Activated CD8-positive, alpha-beta T cell treated with anti-CD3 and anti-CD28 coated beads for 36 hours (primary cell): ENCODE data around the gene ALG6. TPM values are rescaled to one million over a fixed set of nuclear protein-coding genes. Genes with fewer than 3 reads are reported as not detected.

Experiments
- ATAC-seq: fragments of 200-7000 bp; cut with Tn5 transposase; one replicate; pipeline ENCODE4 v1.10.0; 2021; ENCODE audit warnings: mild to moderate bottlenecking, moderate library complexity
- CTCF ChIA-PET: fragments of 350-600 bp; sonication (Branson Sonifier 250); formaldehyde crosslinking; loops from one replicate; lab custom pipeline; 2021; ENCODE audit warnings: antibody characterized with exemption; lab: Charles Lee
- POLR2A ChIA-PET: fragments of 350-600 bp; sonication (Branson Sonifier 250); formaldehyde crosslinking; loops from one replicate; lab custom pipeline; 2021; ENCODE audit warnings: antibody characterized with exemption; lab: Charles Lee
- DNase-seq: peaks from one replicate; pipeline ENCODE4 v3.0.0-alpha.2; 2020
- H3K27ac Mint-ChIP-seq: one replicate; pipeline ENCODE4 v1.8.0; 2021; ENCODE audit warnings: mild to moderate bottlenecking, mixed read lengths
- H3K27me3 Mint-ChIP-seq: one replicate; pipeline ENCODE4 v1.8.0; 2021; ENCODE audit warnings: mixed read lengths
- H3K36me3 Mint-ChIP-seq: one replicate; pipeline ENCODE4 v1.8.0; 2021; ENCODE audit warnings: low read depth, mixed read lengths
- H3K4me1 Mint-ChIP-seq: one replicate; pipeline ENCODE4 v1.8.0; 2021; ENCODE audit warnings: low read depth, mixed read lengths
- H3K4me3 Mint-ChIP-seq: one replicate; pipeline ENCODE4 v1.8.0; 2021; ENCODE audit warnings: mild to moderate bottlenecking, moderate library complexity, mixed read lengths
- H3K9me3 Mint-ChIP-seq: one replicate; pipeline ENCODE4 v1.8.0; 2021; ENCODE audit warnings: mixed read lengths
- intact Hi-C: fragments of 100-400 bp; cut with micrococcal nuclease; formaldehyde crosslinking; loops from one replicate; pipeline ENCODE4 v1.10.0; 2022
- total RNA-seq, 2 experiments: library from RNA; stranded (reverse); gene quantifications; one replicate each; pipeline ENCODE4 v1.2.3, GENCODE V29; 2021
- TF ChIP-seq, protein P1 (sequence below): fragments of 200-600 bp; IDR thresholded peaks from one replicate; pipeline ENCODE4 v1.8.0; 2022; ENCODE audit warnings: antibody characterized with exemption, mild to moderate bottlenecking

Gene ALG6
- total RNA-seq, 2 experiments from 2014 or later, result 15.1 to 17.7 TPM

DNA sequence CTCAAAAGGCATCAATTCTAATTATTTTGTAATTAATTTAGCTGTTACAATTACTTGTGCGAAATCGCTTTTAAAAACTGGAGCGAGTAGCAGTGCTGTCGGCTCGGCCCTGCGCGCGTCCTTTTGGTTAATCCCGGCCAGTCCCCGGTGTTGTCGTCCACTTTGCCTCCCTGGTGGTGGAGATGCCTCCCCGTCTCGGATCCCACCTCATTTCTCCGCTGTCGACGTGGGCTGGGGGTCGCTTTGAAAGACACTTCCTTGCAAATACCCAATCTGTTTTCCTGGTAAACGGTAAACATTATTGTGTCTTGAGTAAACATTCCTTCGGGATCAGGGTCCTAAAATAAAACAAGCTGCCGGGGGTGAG is 41.3 kb upstream of the ALG6 start:
- Mint-ChIP-seq H3K27me3 (peaks cover 66% of the 10 kb centered on the region), H3K27ac (no peak overlapping the region), H3K4me1 (peaks cover 30% of the 10 kb centered on the region), H3K4me3 (no peak overlapping the region), H3K36me3 (peaks cover 21% of the 10 kb centered on the region), H3K9me3 (peaks cover 7% of the 10 kb centered on the region)
- DNase-seq (no peak), ATAC-seq (no peak)
- ChIA-PET CTCF (interaction anchor here (1.2 to 5.2 kb wide), 2 partner anchors 8 to 12 kb away, joined by 3 to 39 read pairs; no protein-coding TSS in a partner anchor), POLR2A (no interaction called here)
- intact Hi-C loops, result loop anchor here (5.0 to 10.0 kb wide), 2 partner anchors 116 to 199 kb away; partner anchors contain the start of genes EFCAB7 and ITGB3BP
- TF ChIP-seq, protein P1, sequence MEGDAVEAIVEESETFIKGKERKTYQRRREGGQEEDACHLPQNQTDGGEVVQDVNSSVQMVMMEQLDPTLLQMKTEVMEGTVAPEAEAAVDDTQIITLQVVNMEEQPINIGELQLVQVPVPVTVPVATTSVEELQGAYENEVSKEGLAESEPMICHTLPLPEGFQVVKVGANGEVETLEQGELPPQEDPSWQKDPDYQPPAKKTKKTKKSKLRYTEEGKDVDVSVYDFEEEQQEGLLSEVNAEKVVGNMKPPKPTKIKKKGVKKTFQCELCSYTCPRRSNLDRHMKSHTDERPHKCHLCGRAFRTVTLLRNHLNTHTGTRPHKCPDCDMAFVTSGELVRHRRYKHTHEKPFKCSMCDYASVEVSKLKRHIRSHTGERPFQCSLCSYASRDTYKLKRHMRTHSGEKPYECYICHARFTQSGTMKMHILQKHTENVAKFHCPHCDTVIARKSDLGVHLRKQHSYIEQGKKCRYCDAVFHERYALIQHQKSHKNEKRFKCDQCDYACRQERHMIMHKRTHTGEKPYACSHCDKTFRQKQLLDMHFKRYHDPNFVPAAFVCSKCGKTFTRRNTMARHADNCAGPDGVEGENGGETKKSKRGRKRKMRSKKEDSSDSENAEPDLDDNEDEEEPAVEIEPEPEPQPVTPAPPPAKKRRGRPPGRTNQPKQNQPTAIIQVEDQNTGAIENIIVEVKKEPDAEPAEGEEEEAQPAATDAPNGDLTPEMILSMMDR, result no peak

DNA sequence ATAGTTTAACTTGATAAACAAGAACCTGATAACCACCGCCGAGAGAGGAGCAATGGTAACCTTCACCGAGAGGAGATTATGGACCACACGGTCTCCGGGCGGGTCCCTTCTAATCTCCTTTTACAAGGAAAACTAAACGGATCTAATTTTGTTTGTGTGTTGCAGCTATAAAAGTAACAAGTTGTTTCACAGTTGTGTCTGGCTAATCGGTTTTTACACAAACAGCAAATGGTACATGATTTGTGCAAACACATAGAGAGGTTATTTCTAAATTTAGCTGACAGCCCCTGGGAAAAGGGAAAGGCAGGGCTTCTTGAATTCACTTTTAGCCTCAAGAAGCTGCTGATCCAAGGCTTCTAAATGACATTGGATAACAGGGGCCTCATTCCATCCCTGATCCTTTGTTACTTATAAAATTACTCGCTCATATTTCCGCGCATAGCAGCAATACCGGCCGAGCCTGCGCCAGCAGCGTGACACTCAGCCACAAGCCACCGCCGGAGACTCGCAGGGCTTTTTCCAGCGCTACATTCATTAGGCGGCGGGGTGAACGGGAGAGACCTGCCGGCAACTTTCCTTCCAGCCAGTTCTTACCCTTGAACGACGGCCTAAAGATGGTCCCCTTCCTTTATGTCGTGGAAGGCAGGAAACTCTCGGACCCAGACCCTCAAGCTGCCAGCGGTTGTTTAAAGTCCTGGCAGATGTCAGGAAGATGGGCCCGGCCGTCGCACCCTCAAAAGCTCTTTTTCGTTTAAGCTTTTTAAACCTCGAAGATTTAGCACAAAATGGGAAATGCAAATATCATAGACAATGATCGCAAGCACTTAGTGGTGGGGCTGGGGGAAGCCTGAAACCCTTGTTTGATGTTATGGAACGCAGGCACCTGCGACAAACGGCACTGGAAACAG is 40.7 kb upstream of the ALG6 start:
- Mint-ChIP-seq H3K4me3 (no peak overlapping the region), H3K36me3 (peaks cover 15% of the 10 kb centered on the region), H3K9me3 (peaks cover 7% of the 10 kb centered on the region), H3K27ac (no peak overlapping the region), H3K4me1 (peaks cover 23% of the 10 kb centered on the region), H3K27me3 (peaks cover 62% of the 10 kb centered on the region)
- DNase-seq, result no peak
- intact Hi-C loops, result loop anchor here (5.0 to 10.0 kb wide), 2 partner anchors 116 to 198 kb away; partner anchors contain the start of genes EFCAB7 and ITGB3BP
- ATAC-seq, result no peak
- ChIA-PET POLR2A (no interaction called here), CTCF (interaction anchor here (0.8 to 5.2 kb wide), 13 partner anchors 9 to 212 kb away, joined by 3 to 39 read pairs (median 4); no protein-coding TSS in a partner anchor)
- TF ChIP-seq, protein P1, result no peak

DNA sequence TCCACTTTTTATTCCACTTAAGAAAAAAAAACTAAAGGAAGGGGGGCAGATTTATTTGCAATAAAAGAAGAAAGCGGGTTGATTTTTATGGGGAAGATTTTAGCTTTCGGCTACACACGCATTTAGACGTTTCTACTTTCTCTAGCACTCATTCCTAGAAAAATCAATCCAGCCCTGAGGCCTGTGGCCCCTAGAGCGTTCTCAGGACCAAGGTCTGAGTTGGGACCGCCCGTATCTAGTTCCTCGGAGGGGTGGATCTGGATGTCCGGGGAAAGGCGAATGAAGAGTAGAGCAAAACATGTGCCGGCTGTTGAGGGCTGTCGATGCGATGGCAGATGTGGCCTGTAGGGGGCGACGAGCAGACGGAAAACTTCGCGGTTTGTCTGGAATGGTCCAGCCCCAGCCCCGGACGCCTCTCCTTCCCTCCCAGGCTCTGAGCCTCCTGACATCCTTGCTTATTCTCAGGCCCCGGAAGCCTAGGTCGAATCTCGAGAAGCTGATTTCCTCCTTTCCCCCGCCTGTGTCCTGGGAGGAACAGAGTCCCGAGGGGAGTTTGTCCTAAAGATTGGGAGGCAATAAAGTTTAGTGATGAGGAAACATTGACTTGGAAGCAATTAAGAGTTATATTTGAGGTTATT is 39.9 kb upstream of the ALG6 start:
- intact Hi-C loops, result loop anchor here (5.0 to 10.0 kb wide), 2 partner anchors 115 to 197 kb away; partner anchors contain the start of genes EFCAB7 and ITGB3BP
- ChIA-PET CTCF (interaction anchor here (0.8 to 5.2 kb wide), 13 partner anchors 8 to 211 kb away, joined by 3 to 39 read pairs (median 4); no protein-coding TSS in a partner anchor), POLR2A (no interaction called here)
- Mint-ChIP-seq H3K4me3 (no peak overlapping the region), H3K36me3 (peaks cover 13% of the 10 kb centered on the region), H3K4me1 (peaks cover 21% of the 10 kb centered on the region), H3K27ac (no peak overlapping the region), H3K27me3 (peaks cover 62% of the 10 kb centered on the region), H3K9me3 (peaks cover 7% of the 10 kb centered on the region)
- DNase-seq (peak; percentile 71), ATAC-seq (peak; percentile 72)
- TF ChIP-seq, protein P1, result peak; percentile 74

DNA sequence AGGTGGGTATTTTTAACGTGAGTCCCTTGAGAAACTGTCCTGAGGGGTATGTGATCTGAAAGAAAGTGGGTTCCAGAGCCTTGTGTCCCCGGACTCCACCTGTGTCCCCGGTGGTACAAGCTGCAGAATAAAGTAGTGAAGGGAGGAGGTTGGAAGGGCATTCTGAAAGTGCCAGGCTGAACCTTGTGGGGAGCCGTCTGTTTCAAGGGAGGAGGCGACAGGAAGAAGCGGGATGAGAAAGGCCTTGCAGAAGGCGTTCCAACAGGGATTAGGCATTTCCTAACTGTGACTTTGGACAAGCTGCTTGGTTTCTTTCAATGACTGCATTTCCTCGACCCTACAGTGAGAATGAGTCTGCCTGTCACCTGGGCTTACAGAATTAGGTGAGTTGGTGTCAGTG is 39.3 kb upstream of the ALG6 start:
- DNase-seq, result no peak
- TF ChIP-seq, protein P1, result no peak
- no peak overlapping the region for H3K27ac Mint-ChIP-seq
- POLR2A ChIA-PET, result no interaction called here
- ATAC-seq, result no peak
- CTCF ChIA-PET, result interaction anchor here (0.9 to 5.2 kb wide), 6 partner anchors 9 to 108 kb away, joined by 3 to 39 read pairs (median 4); no protein-coding TSS in a partner anchor
- H3K4me3 Mint-ChIP-seq, result no peak overlapping the region
- peaks cover 21% of the 10 kb centered on the region for H3K4me1 Mint-ChIP-seq
- peaks cover 65% of the 10 kb centered on the region for H3K27me3 Mint-ChIP-seq
- H3K36me3 Mint-ChIP-seq, result peaks cover 13% of the 10 kb centered on the region
- intact Hi-C loops, result loop anchor here (5.0 to 10.0 kb wide), 2 partner anchors 114 to 197 kb away; partner anchors contain the start of genes EFCAB7 and ITGB3BP
- H3K9me3 Mint-ChIP-seq, result peaks cover 7% of the 10 kb centered on the region
